Liver (tissue), 9 donors: Measurements from ENCODE around the gene C1QTNF7. TPM values are rescaled to one million over a fixed set of nuclear protein-coding genes. Genes with fewer than 3 reads are reported as not detected.

ENCODE experiments used
- DNase-seq: peaks from one replicate; pipeline ENCODE4 v3.0.0-alpha.2; 2017; ENCODE audit warnings: low spot score
- H3K27ac ChIP-seq, 2 donors: one replicate each; pipeline ENCODE4 v1.7.0; 2013; ENCODE audit warnings: inconsistent platforms in 2 of 2, low read length in 2 of 2, control low read depth in 1 of 2, low read depth in 1 of 2, mild to moderate bottlenecking in 1 of 2
- H3K27me3 ChIP-seq, 4 donors: one replicate each; pipeline versions ENCODE4 v1.6.1 to v1.7.0; 2013; ENCODE audit warnings: low read length in 3 of 4, inconsistent platforms in 1 of 4, mild to moderate bottlenecking in 1 of 4, moderate library complexity in 1 of 4; ENCODE audit not compliant: control insufficient read depth in 4 of 4, insufficient read depth in 4 of 4
- H3K36me3 ChIP-seq, 4 donors: one replicate each; pipeline versions ENCODE4 v1.6.1 to v1.7.0; 2013; ENCODE audit warnings: low read length in 3 of 4, mild to moderate bottlenecking in 3 of 4, low read depth in 1 of 4, moderate library complexity in 1 of 4; ENCODE audit not compliant: control insufficient read depth in 4 of 4, insufficient read depth in 3 of 4
- H3K4me1 ChIP-seq, 4 donors: one replicate each; pipeline versions ENCODE4 v1.6.1 to v1.7.0; 2013; ENCODE audit warnings: low read length in 3 of 4, mild to moderate bottlenecking in 3 of 4, moderate library complexity in 1 of 4; ENCODE audit not compliant: control insufficient read depth in 4 of 4, insufficient read depth in 4 of 4
- H3K4me3 ChIP-seq, 3 donors: one replicate each; pipeline versions ENCODE4 v1.6.1 to v1.7.0; 2013; ENCODE audit warnings: low read length in 3 of 3, control low read depth in 1 of 3, low read depth in 1 of 3, mild to moderate bottlenecking in 1 of 3
- H3K9ac ChIP-seq, 2 donors: one replicate each; pipeline ENCODE4 v1.7.0; 2013; ENCODE audit warnings: low read length in 2 of 2, mild to moderate bottlenecking in 2 of 2, moderate library complexity in 2 of 2, control low read depth in 1 of 2, low read depth in 1 of 2
- H3K9me3 ChIP-seq, 4 donors: one replicate each; pipeline versions ENCODE4 v1.6.1 to v1.7.0; 2013; ENCODE audit warnings: low read length in 3 of 4; ENCODE audit not compliant: control insufficient read depth in 4 of 4
- ATF3 ChIP-seq: IDR thresholded peaks from 2 replicates; pipeline ENCODE4 v1.6.1; 2016; ENCODE audit warnings: antibody characterized with exemption
- EGR1 ChIP-seq, 2 donors: IDR thresholded peaks; 2 replicates each; pipeline ENCODE4 v1.6.1; 2016 to 2018; ENCODE audit warnings: antibody characterized with exemption in 2 of 2, low read depth in 2 of 2
- FOXA2 ChIP-seq: IDR thresholded peaks from 2 replicates; pipeline ENCODE4 v1.6.1; 2016; ENCODE audit warnings: antibody characterized with exemption
- GABPA ChIP-seq, 2 donors: IDR thresholded peaks in 1 of 2; conservative IDR thresholded peaks in 1 of 2; 2 replicates each; pipeline ENCODE4 v1.6.1; 2016; ENCODE audit warnings: antibody characterized with exemption in 2 of 2, mild to moderate bottlenecking in 1 of 2, moderate library complexity in 1 of 2
- HNF4A ChIP-seq, 2 donors: conservative IDR thresholded peaks; 2 replicates each; pipeline ENCODE4 v1.6.1; 2016; ENCODE audit warnings: antibody characterized with exemption in 2 of 2, mild to moderate bottlenecking in 2 of 2
- HNF4G ChIP-seq: IDR thresholded peaks from 2 replicates; pipeline ENCODE4 v1.6.1; 2016; ENCODE audit warnings: antibody characterized with exemption
- JUND ChIP-seq, 2 donors: IDR thresholded peaks; 2 replicates each; pipeline ENCODE4 v1.6.1; 2016; ENCODE audit warnings: antibody characterized with exemption in 2 of 2
- RAD21 ChIP-seq, 2 donors: IDR thresholded peaks; 2 replicates each; pipeline ENCODE4 v1.6.1; 2016; ENCODE audit warnings: antibody characterized with exemption in 2 of 2, mild to moderate bottlenecking in 2 of 2
- SP1 ChIP-seq: IDR thresholded peaks from 2 replicates; pipeline ENCODE4 v1.6.1; 2018; ENCODE audit warnings: antibody characterized with exemption, mild to moderate bottlenecking
- TAF1 ChIP-seq: conservative IDR thresholded peaks from 2 replicates; pipeline ENCODE4 v1.6.1; 2016; ENCODE audit warnings: antibody characterized with exemption, mild to moderate bottlenecking
- WGBS: extraction: QIAGEN DNeasy Blood & Tissue Kit; methylation state at CpG from one replicate; pipeline ENCODE4 v1.1.7; 2013; 5-methylcytosine and 5-hydroxymethylcytosine counted together
- polyA plus RNA-seq, 2 donors: library from polyadenylated mRNA; stranded (reverse) in 1 of 2; unstranded in 1 of 2; fragments of 200-250 nt in 1 of 2; fragments of >200 nt in 1 of 2; fragmentation: Nextera tagmentation in 1 of 2; extraction: Ambion mirVana in 1 of 2; gene quantifications; one replicate each; pipeline versions ENCODE4 v1.2.1 to v1.2.3, GENCODE V29; 2013 to 2015
- total RNA-seq, 2 donors: library from RNA; depleted of rRNA; stranded (reverse); fragments of >200 nt; gene quantifications; one replicate each; pipeline ENCODE4 v1.2.3, GENCODE V29; 2014
- TF ChIP-seq, protein P1 (sequence below): fragments of 150-350 bp; IDR thresholded peaks from 2 replicates; pipeline ENCODE4 v1.5.1; 2017; ENCODE audit warnings: improper control_type of control experiment, low read depth, low read length; ENCODE audit not compliant: missing input control
- TF ChIP-seq, protein P2 (sequence below): IDR thresholded peaks from 2 replicates; pipeline ENCODE4 v1.6.1; 2016; ENCODE audit warnings: antibody characterized with exemption
- TF ChIP-seq, protein P3 (sequence below): IDR thresholded peaks from 2 replicates; pipeline ENCODE4 v1.6.1; 2016; ENCODE audit warnings: antibody characterized with exemption
- donor health status: healthy.
- donor health status: healthy.
- donor health status: healthy.
- donor health status: healthy.
- donor health status: healthy.

C1QTNF7 gene
- total and polyA plus RNA-seq, 4 donors = 0.33 to 0.55 (median 0.47) TPM

DNA sequence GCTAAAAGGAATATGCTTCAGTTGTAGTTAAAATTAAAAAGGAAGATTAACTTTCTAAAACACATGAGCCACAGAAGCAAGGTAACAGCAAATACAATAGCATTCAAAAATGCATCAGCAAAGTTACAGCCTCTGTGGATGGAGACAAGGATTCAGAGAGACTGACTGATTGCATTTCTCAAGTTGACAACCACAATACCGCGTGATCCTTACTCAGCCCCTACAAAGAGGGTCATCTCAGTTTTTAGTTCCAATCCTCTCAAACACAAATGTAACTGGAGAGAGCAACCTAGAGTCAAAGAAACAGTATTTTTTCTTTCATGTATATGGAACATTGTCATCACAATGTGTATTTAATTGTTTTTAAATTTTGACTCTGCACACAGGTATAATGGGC is 14.2 kb upstream of the C1QTNF7 start:
- H3K27ac ChIP-seq = no peak overlapping the region
- no peak overlapping the region for H3K4me3 ChIP-seq
- peaks cover 0 to 16% (median 10%) of the 10 kb centered on the region in 4 donors for H3K4me1 ChIP-seq
- H3K9me3 ChIP-seq = no peaks in the 10 kb centered on the region
- TF ChIP-seq GABPA (IDR thresholded peaks at IDR 0.05 in 1 of 2, conservative IDR thresholded peaks at IDR 0.05 in 1 of 2) = no peak
- no peak for TF ChIP-seq HNF4A (conservative IDR thresholded peaks at IDR 0.05)
- no peak for TF ChIP-seq TAF1
- no peak for TF ChIP-seq FOXA2
- TF ChIP-seq JUND (IDR thresholded peaks at IDR 0.05) = no peak
- TF ChIP-seq EGR1 (IDR thresholded peaks at IDR 0.05; ENCODE audit: low read depth in 2 of 2) = no peak
- TF ChIP-seq, protein P1, sequence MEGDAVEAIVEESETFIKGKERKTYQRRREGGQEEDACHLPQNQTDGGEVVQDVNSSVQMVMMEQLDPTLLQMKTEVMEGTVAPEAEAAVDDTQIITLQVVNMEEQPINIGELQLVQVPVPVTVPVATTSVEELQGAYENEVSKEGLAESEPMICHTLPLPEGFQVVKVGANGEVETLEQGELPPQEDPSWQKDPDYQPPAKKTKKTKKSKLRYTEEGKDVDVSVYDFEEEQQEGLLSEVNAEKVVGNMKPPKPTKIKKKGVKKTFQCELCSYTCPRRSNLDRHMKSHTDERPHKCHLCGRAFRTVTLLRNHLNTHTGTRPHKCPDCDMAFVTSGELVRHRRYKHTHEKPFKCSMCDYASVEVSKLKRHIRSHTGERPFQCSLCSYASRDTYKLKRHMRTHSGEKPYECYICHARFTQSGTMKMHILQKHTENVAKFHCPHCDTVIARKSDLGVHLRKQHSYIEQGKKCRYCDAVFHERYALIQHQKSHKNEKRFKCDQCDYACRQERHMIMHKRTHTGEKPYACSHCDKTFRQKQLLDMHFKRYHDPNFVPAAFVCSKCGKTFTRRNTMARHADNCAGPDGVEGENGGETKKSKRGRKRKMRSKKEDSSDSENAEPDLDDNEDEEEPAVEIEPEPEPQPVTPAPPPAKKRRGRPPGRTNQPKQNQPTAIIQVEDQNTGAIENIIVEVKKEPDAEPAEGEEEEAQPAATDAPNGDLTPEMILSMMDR = no peak
- no peak for TF ChIP-seq HNF4G
- TF ChIP-seq RAD21 (IDR thresholded peaks at IDR 0.05) = no peak
- no peak for TF ChIP-seq SP1
- no peak for TF ChIP-seq ATF3
- TF ChIP-seq, protein P2, sequence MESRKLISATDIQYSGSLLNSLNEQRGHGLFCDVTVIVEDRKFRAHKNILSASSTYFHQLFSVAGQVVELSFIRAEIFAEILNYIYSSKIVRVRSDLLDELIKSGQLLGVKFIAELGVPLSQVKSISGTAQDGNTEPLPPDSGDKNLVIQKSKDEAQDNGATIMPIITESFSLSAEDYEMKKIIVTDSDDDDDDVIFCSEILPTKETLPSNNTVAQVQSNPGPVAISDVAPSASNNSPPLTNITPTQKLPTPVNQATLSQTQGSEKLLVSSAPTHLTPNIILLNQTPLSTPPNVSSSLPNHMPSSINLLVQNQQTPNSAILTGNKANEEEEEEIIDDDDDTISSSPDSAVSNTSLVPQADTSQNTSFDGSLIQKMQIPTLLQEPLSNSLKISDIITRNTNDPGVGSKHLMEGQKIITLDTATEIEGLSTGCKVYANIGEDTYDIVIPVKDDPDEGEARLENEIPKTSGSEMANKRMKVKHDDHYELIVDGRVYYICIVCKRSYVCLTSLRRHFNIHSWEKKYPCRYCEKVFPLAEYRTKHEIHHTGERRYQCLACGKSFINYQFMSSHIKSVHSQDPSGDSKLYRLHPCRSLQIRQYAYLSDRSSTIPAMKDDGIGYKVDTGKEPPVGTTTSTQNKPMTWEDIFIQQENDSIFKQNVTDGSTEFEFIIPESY = no peak
- TF ChIP-seq, protein P3, sequence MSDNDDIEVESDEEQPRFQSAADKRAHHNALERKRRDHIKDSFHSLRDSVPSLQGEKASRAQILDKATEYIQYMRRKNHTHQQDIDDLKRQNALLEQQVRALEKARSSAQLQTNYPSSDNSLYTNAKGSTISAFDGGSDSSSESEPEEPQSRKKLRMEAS = no peak
- no peak for DNase-seq
- H3K36me3 ChIP-seq = no peaks in the 10 kb centered on the region
- WGBS = 77% methylated on average over 2 of the region's 2 CpGs
- H3K9ac ChIP-seq = no peak overlapping the region
- no peaks in the 10 kb centered on the region for H3K27me3 ChIP-seq

DNA sequence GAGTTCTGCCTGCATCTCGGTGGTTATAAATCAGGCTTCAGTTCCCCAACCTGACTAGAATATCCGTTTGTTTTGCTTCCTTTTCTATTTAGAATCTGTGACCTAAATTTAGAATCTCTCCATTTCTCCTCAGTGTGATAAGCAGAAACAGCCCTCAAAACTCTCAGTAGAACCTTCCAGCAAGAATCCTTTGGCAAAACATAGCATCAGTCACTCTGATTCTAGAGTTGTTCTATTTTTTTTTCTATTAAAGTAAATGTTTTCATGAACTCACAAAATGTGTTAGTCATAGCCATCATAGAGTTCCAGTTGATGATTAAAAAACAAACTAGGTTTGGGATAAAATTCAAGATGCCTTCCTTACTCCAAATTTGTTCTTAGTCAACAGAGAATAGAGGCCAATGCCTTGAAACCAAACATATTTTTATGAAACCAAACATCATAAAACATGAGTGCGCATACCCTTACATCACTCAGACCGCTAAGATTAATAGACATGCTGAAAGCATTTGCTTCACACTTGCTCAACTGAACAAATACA is 13.2 kb upstream of the C1QTNF7 start:
- Histone ChIP-seq H3K36me3 (no peaks in the 10 kb centered on the region), H3K4me3 (no peak overlapping the region), H3K9me3 (no peaks in the 10 kb centered on the region), H3K27ac (no peak overlapping the region), H3K9ac (no peak overlapping the region), H3K4me1 (peaks cover 0 to 16% (median 10%) of the 10 kb centered on the region in 4 donors), H3K27me3 (no peaks in the 10 kb centered on the region)
- 71% methylated on average over 4 of the region's 4 CpGs for WGBS
- DNase-seq = no peak
- TF ChIP-seq RAD21 (IDR thresholded peaks at IDR 0.05) = peak in 1 of 2 donors; percentile 6
- peak; percentile 8 for TF ChIP-seq SP1
- no peak for TF ChIP-seq FOXA2
